DMS79 treated with DMSO at 0.1 percent for 48 hours (cell line): Measurements from ENCODE around the gene NPHP4.

ENCODE experiments used
- DNase-seq: peaks from one replicate; lab custom pipeline; 2025; lab: John Stamatoyannopoulos, UW

NPHP4 gene

GRCh38 chr1:5891736-5892135, 100.5 kb downstream of the NPHP4 start:
- DNase-seq = no peak

- DNase-seq = no peak
Measured at GRCh38 chr1:5891137-5891536, 101.1 kb downstream of the NPHP4 start.

- no peak for DNase-seq
Measured at GRCh38 chr1:5890346-5891106, 101.7 kb downstream of the NPHP4 start.

GRCh38 chr1:5889901-5890300, 102.3 kb downstream of the NPHP4 start:
- no peak for DNase-seq

- no peak for DNase-seq
Measured at GRCh38 chr1:5889462-5889861, 102.8 kb downstream of the NPHP4 start.

- no peak for DNase-seq
Measured at GRCh38 chr1:5888606-5889211, 103.5 kb downstream of the NPHP4 start.

GRCh38 chr1:5887971-5888361, 104.3 kb downstream of the NPHP4 start:
- DNase-seq = no peak

GRCh38 chr1:5887349-5887970, 104.8 kb downstream of the NPHP4 start:
- peak; percentile 13 for DNase-seq

- DNase-seq = no peak
Measured at GRCh38 chr1:5886541-5887348, 105.5 kb downstream of the NPHP4 start.

- DNase-seq = no peak
Measured at GRCh38 chr1:5886140-5886483, 106.1 kb downstream of the NPHP4 start.

- no peak for DNase-seq
Measured at GRCh38 chr1:5885471-5886139, 106.6 kb downstream of the NPHP4 start.

GRCh38 chr1:5884110-5884509, 108.1 kb downstream of the NPHP4 start:
- no peak for DNase-seq

GRCh38 chr1:5883129-5884048, 108.8 kb downstream of the NPHP4 start:
- no peak for DNase-seq

GRCh38 chr1:5882367-5883128, 109.7 kb downstream of the NPHP4 start:
- no peak for DNase-seq

GRCh38 chr1:5881526-5882222, 110.6 kb downstream of the NPHP4 start:
- no peak for DNase-seq

- DNase-seq = no peak
Measured at GRCh38 chr1:5880630-5881405, 111.4 kb downstream of the NPHP4 start.

GRCh38 chr1:5879421-5879820, 112.8 kb downstream of the NPHP4 start:
- no peak for DNase-seq

GRCh38 chr1:5878971-5879370, 113.3 kb downstream of the NPHP4 start:
- DNase-seq = no peak
